ENCODE results near the gene TMEFF2. TPM values are rescaled to one million over a fixed set of nuclear protein-coding genes. Genes with fewer than 3 reads are reported as not detected.

The TMEFF2 gene
- total RNA-seq, 1 donor from 2014 or later, result not detected

DNA sequence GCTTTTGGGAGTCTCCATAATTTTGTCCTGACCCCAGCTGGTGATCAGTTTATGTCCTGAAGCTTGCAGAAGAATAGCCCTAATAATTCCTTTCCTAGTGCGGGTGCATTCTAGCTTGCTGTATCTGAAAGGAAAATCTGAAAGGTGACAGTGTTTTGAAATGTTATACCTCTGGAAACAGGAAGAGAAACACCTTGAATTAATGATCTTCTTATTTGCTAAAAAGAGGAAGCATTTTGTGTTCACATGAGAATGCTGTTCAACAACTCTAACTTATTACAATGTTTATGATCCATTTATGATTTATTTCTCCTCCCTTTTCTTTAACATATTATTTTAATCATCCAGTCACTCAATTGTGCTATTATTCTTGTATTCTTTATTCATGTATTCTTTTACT lies 280.9 kb downstream of the TMEFF2 start:
- no peak for DNase-seq (ENCODE audit: low spot score in 2 of 2)
- Histone ChIP-seq H3K27ac (no peak overlapping the region), H3K9me3 (no peaks in the 10 kb centered on the region), H3K4me3 (no peak overlapping the region), H3K27me3 (no peaks in the 10 kb centered on the region), H3K36me3 (no peaks in the 10 kb centered on the region), H3K4me1 (peaks cover 0 to 2% of the 10 kb centered on the region in 2 donors)
- no peak for TF ChIP-seq CTCF (IDR thresholded peaks at IDR 0.05)
- intact Hi-C loops (cut with DNase I), result no loop called here

DNA sequence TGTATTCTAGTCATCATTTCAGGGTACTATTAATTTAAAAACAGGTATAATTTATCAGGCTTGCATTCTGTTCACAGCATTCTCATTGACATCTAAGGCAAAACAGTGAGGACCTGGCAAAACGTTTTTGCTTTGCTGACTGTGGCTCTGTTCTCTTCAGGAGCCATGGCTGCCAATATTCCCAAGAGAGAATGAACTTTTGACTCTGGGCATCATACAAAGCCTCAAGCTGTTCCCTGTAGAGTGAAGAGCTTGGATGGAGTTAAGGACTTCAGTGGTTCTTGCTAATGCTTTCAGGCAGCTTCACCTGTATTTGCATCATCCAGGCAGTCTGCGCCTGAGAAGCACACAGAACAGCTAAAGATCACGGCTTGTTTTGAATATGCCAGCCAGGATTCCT lies 282.0 kb downstream of the TMEFF2 start:
- no peak for DNase-seq (ENCODE audit: low spot score in 2 of 2)
- TF ChIP-seq CTCF (IDR thresholded peaks at IDR 0.05), result no peak
- intact Hi-C loops (cut with DNase I), result no loop called here
- Histone ChIP-seq H3K9me3 (no peaks in the 10 kb centered on the region), H3K4me1 (peaks cover 0 to 2% of the 10 kb centered on the region in 2 donors), H3K4me3 (no peak overlapping the region), H3K27me3 (no peaks in the 10 kb centered on the region), H3K36me3 (no peaks in the 10 kb centered on the region), H3K27ac (no peak overlapping the region)

DNA sequence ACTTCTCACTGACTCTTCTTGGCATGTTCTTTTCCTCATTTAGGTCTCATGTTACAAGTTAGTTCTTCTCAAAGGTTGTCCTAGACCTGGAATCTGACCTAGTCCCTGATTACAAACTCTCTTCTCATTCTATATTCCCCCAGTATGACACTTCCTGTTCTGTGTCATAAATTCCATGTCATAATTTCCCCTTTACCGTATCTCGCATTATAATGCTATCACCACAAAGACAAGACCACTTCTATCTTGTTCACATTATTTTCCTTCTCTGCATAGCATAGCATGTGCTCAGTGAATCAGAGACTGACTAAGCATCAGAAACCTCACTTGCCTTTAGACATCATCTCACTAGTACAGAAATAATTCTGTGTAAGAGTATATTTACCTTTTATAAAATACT lies 284.2 kb downstream of the TMEFF2 start:
- no peak for TF ChIP-seq CTCF (IDR thresholded peaks at IDR 0.05)
- H3K9me3 ChIP-seq, result no peaks in the 10 kb centered on the region
- intact Hi-C loops (cut with DNase I), result no loop called here

GRCh38 chr2:191908874-191909273 lies 285.9 kb downstream of the TMEFF2 start:
- TF ChIP-seq CTCF (IDR thresholded peaks at IDR 0.05), result no peak
- H3K36me3 ChIP-seq, result no peaks in the 10 kb centered on the region
- H3K4me3 ChIP-seq, result no peak overlapping the region
- no peak for DNase-seq (ENCODE audit: low spot score in 2 of 2)
- no peaks in the 10 kb centered on the region for H3K27me3 ChIP-seq
- intact Hi-C loops (cut with DNase I), result no loop called here
- no peaks in the 10 kb centered on the region for H3K9me3 ChIP-seq
- H3K4me1 ChIP-seq, result no peaks in the 10 kb centered on the region
- H3K27ac ChIP-seq, result no peak overlapping the region

More for the DNA sequence above, 284.2 kb downstream of the TMEFF2 start:
- H3K27me3 ChIP-seq, result no peaks in the 10 kb centered on the region
- no peak overlapping the region for H3K27ac ChIP-seq
- H3K4me1 ChIP-seq, result no peaks in the 10 kb centered on the region
- H3K4me3 ChIP-seq, result no peak overlapping the region
- H3K36me3 ChIP-seq, result no peaks in the 10 kb centered on the region
- no peak for DNase-seq (ENCODE audit: low spot score in 2 of 2)

GRCh38 chr2:191907545-191907944 lies 287.2 kb downstream of the TMEFF2 start:
- TF ChIP-seq CTCF (IDR thresholded peaks at IDR 0.05), result no peak
- intact Hi-C loops (cut with DNase I), result no loop called here
- no peak overlapping the region for H3K27ac ChIP-seq

GRCh38 chr2:191907091-191907490 lies 287.6 kb downstream of the TMEFF2 start:
- intact Hi-C loops (cut with DNase I), result no loop called here
- Histone ChIP-seq H3K27ac (no peak overlapping the region), H3K36me3 (no peaks in the 10 kb centered on the region), H3K4me3 (no peak overlapping the region), H3K4me1 (no peaks in the 10 kb centered on the region), H3K9me3 (no peaks in the 10 kb centered on the region), H3K27me3 (no peaks in the 10 kb centered on the region)
- no peak for DNase-seq (ENCODE audit: low spot score in 2 of 2)
- no peak for TF ChIP-seq CTCF (IDR thresholded peaks at IDR 0.05)

More at GRCh38 chr2:191907545-191907944, 287.2 kb downstream of the TMEFF2 start:
- Histone ChIP-seq H3K27me3 (no peaks in the 10 kb centered on the region), H3K36me3 (no peaks in the 10 kb centered on the region), H3K4me3 (no peak overlapping the region), H3K9me3 (no peaks in the 10 kb centered on the region), H3K4me1 (no peaks in the 10 kb centered on the region)
- DNase-seq (ENCODE audit: low spot score in 2 of 2), result no peak
